Thyroid gland (tissue), 4 donors: ENCODE measurements around the gene MS4A13.

Source experiments
- POLR2A ChIP-seq, 2 donors: fragments of 450-650 bp; IDR thresholded peaks; one replicate each; pipeline ENCODE4 v1.6.1; 2017; ENCODE audit warnings: antibody characterized with exemption in 2 of 2, mild to moderate bottlenecking in 2 of 2, moderate library complexity in 1 of 2
- TF ChIP-seq, protein P1 (sequence below), 6 experiments: fragments of 200-600 bp in 3 of 6; fragments of 450-650 bp in 3 of 6; sonication (generic) in 3 of 6; IDR thresholded peaks; one replicate each; pipeline ENCODE4 v1.5.1; 2016 to 2019; ENCODE audit warnings: antibody characterized with exemption in 6 of 6, mild to moderate bottlenecking in 2 of 6, inconsistent platforms in 1 of 6, moderate library complexity in 1 of 6

DNA sequence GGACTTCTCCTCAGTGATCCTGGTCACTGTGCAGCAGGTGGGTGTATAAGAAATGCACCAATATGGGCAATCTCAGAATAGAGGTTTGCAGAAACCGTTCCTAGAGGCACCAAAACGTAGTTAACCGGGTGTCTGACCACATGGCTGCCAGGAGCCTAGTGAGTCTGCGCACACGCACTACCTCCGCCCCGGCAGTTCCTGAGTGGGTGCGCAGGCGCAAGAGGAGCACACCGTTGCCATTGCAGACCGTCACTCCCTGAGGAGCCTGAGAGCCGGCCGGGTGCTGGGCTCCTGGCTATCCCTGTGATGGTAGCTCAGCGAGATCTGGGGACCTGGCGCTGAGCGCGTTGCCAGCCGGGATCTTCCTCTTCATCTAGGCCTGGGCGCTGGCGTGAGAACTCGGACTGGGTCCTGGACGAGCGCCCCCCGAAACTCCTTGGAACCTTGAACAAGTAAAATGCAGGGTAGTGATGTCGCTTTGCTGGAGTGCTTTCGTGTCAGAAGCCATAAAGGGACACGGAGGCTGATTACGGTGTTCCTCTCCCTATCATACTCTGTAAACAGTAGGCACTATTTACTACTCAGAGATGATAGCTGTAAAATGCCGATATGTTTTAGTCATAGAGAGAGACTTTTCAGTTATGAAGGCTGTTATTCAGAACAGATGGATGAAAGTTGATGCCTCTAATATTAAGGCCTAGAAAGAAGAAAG lies at the start of gene MS4A13:
- TF ChIP-seq, protein P1, sequence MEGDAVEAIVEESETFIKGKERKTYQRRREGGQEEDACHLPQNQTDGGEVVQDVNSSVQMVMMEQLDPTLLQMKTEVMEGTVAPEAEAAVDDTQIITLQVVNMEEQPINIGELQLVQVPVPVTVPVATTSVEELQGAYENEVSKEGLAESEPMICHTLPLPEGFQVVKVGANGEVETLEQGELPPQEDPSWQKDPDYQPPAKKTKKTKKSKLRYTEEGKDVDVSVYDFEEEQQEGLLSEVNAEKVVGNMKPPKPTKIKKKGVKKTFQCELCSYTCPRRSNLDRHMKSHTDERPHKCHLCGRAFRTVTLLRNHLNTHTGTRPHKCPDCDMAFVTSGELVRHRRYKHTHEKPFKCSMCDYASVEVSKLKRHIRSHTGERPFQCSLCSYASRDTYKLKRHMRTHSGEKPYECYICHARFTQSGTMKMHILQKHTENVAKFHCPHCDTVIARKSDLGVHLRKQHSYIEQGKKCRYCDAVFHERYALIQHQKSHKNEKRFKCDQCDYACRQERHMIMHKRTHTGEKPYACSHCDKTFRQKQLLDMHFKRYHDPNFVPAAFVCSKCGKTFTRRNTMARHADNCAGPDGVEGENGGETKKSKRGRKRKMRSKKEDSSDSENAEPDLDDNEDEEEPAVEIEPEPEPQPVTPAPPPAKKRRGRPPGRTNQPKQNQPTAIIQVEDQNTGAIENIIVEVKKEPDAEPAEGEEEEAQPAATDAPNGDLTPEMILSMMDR (IDR thresholded peaks at IDR 0.05): no peak
- no peak for TF ChIP-seq POLR2A (IDR thresholded peaks at IDR 0.05)
